HG02763 (cell line): Measurements from ENCODE around the gene LIN37.

Experiments
- ATAC-seq: cut with Tn5 transposase; IDR thresholded peaks from one replicate; pipeline ENCODE4 v1.9.1; 2021; ENCODE audit warnings: mild to moderate bottlenecking, moderate library complexity; ENCODE audit not compliant: unreplicated experiment

Gene LIN37

DNA sequence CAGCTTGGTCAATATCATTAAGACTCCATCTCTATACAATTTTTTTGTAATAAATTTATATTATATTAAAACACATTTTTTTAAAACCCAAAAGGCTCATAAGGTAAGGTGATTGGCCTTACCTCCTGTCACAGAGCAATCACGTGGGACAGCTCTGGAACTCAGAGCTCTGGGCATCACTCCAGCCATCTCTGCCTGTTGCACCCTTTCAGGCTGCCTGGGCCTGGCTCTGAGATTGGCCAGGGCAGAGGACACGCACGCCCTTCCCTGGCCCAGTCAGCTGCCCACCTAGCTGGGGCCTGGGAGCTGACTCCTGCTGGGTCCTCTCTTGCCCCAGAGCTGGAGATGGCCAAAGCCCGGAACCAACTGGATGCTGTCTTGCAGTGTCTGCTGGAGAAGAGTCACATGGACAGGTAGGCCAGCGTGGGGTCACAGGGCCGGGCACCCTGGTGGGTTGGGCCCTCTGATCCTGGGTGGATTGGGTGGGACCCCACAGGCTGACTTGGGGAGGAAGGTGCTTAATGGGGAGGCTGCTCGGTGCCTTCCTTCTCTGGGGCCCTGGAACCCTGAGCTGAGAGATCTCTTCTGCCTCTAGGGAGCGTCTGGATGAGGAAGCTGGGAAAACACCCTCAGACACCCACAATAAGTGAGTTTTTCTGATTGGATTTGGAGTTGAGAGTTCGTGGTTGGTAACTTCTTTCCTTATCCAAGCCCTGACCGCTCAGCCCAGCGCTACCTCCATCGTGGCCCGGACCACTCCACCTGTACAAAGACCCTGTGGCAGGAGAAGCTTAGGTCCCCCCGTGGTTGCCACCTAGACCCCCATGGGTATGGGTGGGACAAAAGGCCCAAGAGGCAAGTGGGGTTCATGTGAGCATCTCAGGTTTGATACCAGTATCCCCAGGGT, 3.7 kb downstream of the LIN37 start:
- ATAC-seq = no peak

DNA sequence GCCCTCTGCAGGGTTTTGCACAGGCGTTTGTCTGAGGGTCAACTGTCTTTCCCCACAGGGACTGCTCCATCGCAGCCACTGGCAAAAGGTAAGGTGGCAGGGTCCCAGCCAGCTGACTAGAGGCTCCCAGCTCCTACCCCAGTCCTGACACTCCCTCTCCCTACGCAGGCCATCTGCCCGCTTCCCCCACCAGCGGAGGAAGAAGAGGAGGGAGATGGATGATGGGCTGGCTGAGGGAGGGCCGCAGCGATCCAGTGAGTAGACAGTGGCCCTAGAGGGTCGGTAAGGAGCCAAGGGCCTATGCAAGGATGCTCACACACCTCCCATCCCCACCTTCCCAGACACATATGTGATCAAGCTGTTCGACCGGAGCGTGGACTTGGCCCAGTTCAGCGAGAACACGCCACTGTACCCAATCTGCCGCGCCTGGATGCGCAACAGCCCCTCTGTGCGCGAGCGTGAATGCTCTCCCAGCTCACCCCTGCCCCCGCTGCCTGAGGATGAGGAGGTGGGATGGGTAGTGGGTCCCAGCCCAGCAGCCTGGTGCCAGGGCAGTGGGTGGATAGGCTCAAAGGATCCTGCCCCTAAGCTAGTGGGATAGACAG, 4.5 kb downstream of the LIN37 start:
- no peak for ATAC-seq

DNA sequence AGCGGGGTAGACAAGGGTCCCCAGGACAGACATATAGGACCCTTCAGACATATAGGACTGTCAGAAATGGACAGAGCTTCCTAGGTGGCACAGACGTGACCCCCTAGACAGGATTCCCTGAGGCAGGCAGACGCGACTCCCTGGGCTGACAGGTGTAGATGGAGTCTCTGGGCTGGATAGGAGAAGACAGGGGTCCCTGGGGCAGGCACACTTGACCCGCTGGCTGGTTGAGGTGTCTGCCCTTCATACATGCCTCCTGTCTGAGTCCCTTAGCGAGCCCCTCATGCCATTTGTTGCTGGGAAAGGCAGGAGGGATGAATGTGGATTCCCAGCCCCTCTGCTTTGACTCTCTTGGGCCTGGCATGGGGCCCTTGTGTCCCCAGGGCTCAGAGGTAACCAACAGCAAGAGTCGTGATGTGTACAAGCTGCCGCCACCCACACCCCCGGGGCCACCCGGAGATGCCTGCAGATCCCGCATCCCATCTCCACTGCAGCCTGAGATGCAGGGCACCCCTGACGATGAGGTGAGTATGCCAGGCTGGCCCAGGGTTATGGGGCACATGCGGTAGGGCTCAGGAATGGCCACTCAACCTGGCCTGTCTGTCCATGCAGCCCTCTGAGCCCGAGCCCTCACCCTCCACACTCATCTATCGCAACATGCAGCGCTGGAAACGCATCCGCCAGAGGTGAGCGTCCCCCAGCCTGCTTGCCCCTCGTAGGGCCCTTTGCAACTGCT, 5.4 kb downstream of the LIN37 start:
- no peak for ATAC-seq

DNA sequence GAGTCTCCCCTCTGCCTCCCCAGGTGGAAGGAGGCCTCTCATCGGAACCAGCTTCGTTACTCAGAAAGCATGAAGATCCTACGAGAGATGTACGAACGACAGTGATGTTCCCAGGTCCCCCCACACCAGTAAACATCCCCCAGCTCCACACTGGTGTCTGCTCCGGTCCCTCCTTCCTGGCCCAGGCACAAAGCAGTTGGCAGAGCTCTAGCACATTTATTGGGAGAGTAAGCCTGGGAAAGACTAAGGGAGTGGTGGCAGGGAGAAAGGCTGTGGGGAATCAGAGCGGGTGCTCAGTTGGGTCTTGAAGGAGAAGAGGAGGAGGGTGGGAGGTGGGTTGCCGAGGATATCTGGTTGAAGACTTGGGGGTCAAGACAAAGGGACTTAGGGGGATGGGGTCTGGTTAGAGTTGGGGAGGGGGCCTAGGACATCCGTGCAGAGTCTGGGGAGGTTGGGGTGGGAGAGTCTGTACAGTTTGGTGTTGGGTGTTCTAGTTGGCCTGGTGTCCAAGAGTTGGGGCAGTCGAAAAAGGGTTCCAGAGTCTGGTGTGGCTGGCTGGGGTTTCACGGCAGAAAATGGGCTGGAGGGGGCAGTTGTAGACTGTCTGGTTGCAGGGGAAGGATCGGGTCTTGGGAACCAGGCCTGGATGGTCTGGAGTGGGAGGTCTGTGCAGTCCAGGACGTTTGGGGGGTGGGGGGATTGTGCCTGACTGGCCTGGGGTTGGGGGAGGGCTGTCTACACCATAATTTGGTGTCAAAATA, 6.2 kb downstream of the LIN37 start:
- ATAC-seq = no peak

DNA sequence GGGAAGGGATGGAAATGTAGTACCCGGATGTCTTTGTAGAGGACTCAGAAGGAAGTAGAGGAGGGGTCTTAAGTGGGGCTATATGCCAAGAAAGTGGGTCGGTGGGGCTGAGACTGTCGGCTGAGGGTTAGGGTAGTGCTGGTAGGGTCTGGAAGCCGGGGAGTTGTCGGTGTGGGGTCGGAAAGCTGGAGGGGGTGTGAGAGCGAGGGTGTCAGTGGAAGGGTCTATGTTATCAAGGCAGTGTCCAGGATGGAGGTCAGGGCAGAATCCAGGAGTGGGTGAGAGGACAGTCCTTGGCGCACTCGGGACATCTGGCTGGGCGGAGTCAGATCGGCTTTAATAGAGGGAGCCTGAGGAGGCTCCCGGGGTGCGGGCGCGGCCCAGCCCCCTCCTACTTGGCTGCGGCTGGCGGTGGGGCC, 6.8 kb downstream of the LIN37 start:
- ATAC-seq = no peak

DNA sequence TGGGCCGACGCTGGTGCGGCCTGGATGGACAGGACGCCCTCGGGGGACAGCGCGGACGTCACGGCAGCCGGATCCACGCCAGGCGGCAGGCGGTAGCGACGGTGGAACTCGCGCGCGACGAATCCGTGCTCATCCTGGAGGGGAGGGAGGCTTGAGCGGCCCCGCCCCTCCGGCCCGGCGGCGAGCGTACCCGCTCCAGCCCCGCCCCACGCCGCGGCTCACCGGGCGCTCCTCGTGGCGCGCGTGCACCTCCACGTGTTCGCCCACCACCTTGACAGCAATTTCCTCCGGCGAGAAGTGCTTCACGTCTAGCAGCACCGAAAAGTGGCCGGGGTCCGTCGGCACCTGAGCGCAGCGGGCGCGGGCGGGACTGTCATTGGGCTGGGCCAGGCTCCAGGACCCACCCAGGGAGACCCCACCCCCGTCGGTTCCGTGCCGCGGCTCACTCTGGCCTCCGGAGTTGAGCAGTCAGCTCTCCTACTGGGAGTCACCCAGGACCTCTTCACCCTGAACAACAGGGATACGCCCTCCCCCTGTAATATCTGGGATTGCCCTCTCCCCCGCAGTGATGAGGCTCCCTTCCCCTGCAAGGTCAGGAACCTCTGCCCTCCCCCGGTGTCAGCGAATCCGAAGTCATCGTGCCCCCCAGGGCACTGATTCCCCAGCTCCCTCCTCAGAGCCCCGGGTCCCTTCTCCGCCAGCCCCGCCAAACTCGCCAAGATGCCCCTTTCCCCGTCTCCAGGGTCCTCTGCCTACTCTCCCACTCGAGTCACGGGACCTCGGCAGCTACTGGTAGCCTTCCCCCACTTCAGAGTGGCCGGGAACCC, 7.4 kb downstream of the LIN37 start:
- ATAC-seq = no peak

DNA sequence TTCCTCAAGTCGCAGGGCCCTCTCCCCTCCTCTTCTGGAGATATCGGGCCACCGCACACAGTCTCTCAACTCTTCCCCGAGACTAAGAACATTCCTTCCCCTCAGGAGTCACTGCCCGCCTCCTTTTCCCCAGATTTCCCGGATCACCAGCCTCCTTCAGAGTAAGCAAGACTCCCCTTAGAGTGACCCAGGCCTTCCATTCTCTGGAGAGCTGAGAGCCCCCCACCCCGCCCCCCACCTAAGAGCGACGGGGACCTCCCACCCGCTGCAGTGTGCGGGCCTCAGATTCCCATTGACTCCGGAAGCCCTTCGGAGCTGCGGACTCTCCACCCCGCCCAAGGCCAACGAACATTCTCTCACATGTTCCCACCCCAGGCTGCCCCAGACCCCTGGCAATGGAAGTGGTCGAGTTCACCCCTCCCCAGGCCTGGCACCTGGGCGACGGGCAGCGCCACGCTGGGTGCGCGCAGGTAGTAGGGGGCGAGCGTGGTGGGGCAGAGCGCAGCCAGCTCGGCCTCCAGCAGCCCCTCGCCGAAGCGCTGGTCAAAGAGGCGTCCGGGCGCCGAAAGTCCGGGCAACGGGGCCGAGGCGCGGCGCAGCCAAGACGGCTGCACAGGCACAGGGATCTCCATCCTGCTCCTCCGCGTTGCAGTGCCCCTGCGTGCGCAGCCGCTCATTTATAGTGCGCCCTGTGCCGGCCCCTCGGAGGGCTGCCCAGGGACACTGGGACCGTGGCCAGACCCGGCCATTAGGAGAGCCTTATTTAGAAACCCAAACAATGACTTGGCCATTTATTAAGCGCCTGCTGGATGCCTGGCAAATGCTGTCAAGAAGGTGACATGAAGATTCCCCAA, 8.2 kb downstream of the LIN37 start, which contains the start of gene HSPB6:
TSS of gene HSPB6 (minus strand) at position 653 of the 854 bp plus-strand sequence. CDS start at position 632, 21 bp downstream.
- no peak for ATAC-seq

DNA sequence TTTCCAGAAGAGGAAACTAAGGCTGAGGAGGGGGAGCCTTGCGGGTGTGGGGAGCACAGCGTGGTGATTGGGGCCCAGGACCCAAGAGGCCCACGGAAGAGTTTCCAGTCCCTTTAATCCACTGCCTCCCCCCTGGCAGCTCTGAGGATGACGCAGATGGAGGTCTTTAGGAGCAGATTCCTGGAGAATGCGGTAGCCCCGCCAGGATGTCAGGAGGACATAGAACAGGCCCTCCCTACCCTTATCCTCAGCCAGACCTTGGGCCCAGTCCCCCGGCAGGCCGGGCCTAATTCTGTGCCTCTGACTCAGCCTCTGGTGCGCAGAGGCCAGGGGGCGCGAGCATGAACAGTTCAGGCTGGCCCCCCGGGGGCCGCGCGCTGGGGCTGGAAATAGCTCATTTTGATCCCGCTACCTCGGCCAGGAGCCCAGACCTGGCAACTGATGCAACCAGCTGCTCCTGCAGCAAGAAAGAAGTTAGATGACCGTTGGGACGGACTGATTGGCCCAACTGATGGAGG, 8.9 kb downstream of the LIN37 start:
- ATAC-seq = no peak

DNA sequence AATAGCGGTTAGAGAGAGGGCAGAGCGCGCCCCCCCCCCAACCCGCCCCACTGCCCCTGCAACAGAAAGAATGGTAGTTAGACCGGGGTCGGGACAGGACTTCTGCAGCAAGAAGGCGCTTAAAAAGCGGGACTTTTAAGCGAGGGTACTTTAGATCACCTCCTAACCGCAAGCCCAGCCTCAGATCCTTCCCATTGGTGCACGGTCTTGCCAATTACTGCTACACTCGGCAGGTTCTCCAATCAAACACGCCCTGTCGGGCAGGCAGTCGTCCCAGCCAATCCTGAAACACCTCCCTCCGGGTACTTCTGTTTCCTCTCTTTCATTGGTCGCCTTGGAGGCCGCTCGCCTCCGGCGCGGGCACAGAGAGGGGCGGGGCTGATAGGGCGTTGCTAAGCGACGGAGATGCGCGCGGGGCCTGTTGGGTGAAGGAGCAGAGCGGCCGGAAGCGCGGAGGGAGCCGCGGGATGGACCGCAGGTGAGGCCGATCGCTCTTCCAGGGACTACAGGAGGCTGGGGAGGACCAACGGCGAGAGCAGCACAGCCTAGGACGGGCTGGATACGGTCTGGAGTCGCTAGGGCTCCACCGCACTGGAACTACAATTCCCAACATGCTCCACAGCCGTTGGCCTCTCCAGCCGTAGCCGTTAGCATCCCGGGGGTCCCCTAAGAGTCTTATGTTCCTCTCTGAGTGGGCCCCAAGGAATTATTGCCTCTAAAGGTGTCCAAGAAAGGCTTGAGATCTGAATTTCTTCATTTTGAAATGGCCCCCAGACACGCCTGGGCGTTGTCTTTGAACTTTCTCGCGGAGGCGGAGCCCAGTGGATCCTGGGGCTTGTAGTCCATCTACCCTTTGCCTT, 9.6 kb downstream of the LIN37 start, which contains the start of gene PROSER3:
TSS of gene PROSER3 (plus strand) at position 428 of the 860 bp plus-strand sequence. CDS start at position 468, 40 bp downstream.
- ATAC-seq = peak; percentile 95

DNA sequence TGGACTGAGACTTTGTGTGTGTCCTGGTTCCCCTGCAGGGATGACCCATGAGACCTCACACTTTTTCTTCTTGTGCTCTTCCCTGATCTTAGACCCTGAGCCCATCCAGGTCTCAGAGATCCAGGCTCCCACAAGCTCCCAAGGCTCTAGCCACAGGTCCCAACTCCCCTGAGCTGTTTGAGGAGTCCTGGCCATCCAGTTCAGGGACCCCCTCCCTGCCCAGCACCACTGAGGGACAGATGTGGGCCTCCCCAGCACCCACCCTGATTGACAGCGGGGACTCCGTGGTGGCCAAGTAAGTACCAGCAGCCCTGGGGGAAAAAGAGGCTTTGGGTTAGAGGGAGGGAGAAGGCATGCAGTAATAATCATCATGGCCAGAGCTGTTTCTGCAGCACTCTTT, 11.3 kb downstream of the LIN37 start:
- no peak for ATAC-seq

DNA sequence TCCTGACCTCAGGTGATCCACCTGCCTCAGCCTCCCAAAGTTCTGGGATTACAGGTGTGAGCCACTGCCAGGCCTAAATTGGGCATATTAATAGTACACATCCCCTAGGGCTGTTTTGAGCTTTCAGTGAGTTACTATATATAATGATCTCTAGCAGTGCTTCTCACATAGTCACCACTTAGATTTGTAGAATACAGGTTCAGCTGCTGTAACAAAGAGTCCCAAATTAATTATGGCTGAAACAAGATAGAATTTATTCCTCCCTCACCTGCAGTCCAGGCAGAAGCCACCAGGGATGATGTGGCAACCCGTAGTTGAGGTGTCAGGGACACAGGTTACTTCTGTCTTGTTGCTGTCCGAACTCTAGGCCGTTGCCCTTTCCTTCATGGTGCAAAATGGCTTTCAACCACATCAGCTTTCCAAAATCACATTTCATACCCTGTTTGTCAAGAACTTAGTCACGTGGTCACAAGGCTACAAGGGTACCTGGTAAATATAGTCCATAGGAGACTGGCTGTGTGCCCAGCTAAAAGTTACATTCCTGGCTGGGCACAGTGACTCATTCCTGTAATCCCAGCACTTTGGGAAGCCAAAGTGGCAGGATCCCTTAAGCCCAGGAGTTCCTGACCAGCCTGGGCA, 12.5 kb downstream of the LIN37 start:
- no peak for ATAC-seq

DNA sequence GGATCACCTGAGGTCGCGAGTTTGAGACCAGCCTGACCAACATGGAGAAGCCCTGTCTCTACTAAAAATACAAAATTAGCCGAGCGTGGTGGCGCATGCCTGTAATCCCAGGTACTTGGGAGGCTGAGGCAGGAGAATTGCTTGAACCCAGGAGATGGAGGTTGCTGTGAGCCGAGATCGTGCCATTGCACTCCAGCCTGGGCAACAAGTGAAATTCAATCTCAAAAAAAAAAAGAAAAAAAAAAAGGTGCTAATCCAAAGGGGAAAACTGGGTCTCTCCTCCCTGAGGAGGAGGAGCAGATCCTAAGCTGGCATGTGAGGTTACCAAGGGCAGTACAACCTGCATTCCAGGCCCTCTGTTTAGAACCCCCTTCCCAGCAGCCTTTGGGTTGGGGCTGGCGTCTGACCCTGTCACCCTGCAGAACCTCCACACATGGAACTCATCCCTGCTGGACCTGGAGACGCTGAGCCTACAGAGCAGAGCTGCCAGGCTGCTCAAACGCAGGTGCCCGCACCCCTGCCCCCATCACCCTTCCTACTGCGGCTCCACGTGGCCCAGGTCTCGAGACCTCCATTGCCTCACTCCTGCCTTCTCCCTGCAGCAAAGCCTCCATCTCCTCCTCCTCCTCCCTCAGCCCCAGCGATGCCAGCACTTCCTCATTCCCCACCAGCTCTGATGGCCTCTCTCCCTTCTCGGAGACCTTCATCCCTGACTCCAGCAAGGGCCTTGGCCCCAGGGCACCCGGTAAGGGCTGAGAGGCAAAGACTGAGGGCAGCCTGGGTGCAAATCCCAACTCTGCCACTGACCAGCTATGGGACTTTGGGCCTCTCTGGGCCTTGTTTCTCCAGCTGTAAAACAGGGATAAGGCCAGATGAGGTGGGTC, 16.3 kb downstream of the LIN37 start:
- ATAC-seq = no peak

DNA sequence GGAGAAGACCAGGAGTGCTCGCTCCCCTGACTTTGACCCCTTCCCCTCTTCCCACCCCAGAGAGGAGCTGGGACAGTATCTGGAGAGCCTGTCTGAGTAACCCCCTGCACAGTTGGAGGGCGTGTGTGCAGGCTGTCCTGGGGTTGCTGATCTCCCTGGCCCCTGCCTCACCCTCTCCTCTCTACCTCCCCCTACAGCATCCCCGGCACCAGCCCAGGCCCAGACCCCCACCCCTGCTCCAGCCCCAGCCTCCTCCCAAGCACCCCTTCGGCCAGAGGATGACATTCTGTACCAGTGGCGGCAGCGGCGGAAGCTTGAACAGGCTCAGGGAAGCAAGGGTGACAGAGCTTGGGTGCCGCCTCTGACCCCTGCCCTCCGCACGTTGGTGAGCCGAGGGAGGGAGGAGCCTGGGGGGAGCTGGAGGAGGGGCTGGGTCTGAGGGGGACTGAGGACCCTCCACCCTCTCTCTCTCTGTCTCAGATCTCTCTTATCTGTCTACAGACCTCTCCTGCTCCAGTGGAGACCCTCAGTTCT, 18.3 kb downstream of the LIN37 start:
- no peak for ATAC-seq

DNA sequence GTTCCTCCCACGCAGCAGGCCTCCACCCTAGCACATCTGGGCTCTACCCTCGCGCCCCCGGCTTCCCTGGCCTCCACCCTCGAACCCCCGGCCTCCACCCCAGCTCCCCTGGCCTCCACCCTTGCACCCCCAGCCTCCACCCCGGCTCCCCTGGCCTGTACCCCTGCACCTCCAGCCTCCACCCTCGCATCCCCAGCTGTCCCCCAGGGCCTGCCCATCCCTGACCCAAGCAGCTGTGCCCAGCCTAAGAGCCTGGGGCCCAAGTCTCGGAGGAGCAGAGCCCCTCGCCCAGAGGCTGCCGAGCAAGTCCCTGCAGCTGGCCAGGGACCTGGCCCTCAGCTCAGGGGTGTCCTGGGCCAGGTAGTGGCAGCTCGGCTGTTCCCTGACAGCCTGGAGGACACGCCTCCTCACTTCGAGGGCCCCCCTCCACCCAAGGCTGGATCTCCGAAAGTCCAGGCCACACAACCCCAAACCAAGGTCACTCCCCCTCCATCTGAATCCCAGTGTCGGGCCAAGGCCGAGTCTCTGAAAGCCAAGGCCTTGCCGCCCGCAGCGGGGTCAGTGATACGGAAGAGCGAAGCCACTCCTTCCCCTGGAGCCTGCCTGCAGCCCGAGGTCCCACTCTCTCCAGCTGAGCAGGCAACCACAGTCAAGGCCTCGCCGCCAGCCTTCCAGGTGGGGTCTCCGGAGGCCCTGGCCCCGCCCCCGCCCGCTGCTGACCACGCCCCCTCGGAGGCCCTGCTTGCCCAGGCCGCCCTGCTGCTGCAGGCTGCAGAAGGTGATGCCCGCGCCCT, 19.1 kb downstream of the LIN37 start:
- ATAC-seq = no peak

DNA sequence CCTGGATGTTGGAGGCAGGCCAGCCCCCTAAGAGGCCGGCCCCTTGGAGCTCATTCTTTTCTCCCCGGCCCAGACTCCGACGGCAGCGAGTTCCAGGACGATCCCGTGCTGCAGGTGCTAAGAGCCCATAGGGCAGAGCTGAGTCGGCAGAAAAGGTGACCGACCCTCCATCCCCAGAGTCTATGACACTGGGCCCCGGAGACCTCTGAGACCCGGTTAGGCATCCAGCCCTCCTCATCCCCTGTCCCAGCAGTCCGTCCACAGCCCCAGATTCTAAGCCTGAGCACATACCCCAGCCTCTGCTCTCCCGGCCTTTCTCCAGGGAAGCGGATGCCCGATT, 19.7 kb downstream of the LIN37 start:
- no peak for ATAC-seq
